Hematopoietic multipotent progenitor cell treated with erythropoietin and hydrocortisone succinate and interleukin-3 and kit ligand, for 4 days (in vitro differentiated cells): Measurements from ENCODE around the gene FAM171A2.
"Not testable (repeated sequence)": the region's sequence is repeated elsewhere in the genome, so short reads cannot be mapped to it uniquely, and the experiment has no call there.

Experiments used
- DNase-seq: peaks from one replicate; pipeline ENCODE4 v3.0.0-alpha.2; 2015

Gene FAM171A2

DNA sequence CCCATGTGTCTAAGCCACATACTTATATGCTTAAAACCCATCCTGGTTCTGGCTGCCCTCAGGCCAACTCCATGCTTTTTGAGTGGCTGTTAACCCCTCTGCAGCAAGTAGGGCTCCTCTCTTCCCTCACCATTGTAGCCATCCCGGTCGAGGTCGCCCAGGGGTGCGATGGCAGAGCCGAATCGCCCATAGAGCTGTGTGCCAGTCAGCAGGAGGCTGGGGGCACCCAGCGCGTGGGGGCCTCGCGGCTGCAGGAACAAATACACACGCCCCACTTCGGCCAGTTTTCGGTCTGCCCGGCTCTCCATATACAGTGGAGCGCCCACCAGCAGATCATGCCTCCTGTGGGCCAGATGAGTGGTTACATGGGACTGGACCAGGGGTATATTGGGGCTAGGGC, 19.7 kb upstream of the FAM171A2 start:
- no peak for DNase-seq

GRCh38 chr17:44382917-44383316, 19.3 kb upstream of the FAM171A2 start:
- no peak for DNase-seq

GRCh38 chr17:44381810-44382305, 18.2 kb upstream of the FAM171A2 start:
- DNase-seq, result no peak

DNA sequence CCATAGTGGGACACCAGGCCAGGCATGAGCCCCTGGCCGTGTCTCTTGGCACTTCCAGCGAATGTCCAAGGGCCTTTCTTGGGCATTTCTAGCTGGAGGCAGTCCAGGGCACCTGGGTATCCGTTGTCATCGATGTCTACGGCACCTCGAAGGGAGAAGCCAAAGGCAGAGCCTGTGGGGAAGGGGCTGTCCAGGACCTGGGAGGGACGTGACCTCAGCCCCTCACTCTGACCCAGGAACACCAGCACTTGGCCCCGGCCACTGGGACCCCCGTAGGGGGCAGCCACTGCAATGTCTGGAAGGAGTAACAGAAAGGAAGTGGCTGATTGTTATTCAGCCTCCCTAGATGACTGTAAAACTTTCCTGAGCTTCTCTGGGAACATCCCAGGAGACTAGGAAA, 17.1 kb upstream of the FAM171A2 start:
- DNase-seq, result no peak

- DNase-seq, result no peak
Observed at GRCh38 chr17:44379887-44380286, 16.2 kb upstream of the FAM171A2 start.

DNA sequence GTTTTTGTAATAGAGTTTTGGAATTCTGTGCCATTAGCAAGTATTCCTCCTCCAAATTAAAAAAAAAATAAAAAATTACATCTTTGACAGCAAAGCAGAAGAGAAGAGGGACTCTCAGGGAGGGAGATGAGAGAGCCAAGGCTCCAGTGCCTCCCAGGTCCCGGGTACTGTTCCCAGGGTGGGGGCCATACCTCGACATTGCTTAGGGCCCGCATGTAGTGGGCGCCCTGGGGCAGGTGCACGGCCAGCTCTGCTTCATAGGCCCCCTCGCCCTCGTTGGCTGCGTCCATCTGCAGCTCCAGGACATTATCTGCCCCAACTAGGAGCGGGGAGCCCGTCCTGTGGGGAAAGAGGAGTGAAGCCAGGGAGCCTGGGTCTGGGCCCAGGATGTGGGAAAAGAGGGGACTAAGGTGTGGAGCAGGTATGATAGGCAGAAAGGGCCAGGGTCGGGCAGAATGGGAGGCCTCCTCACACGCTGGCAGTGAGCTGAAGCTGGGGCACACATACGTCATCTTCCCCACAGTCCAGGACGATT, 14.6 kb upstream of the FAM171A2 start:
- DNase-seq, result no peak

- DNase-seq, result no peak
Observed at GRCh38 chr17:44376779-44377178, 13.1 kb upstream of the FAM171A2 start.

DNA sequence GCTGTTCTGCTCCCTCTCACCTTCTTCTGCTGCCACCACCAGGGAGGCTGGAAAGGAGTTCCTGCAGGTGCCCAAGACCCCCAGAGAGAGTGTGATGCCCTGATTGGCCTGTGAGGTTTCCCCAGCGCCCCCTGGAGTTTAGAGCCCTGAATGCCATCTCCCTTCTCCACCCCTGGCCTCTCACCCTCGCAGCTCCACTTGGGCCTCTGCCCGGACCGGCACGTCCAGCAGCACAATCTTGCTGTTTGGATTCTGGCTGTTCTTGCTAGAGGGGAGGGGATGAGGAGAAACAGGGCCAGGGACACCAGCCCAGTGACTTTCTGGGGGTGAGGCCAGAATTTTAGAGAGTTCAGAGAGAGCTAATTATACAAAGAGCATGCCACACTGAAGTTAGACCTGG, 12.5 kb upstream of the FAM171A2 start:
- peak; percentile 53 for DNase-seq

DNA sequence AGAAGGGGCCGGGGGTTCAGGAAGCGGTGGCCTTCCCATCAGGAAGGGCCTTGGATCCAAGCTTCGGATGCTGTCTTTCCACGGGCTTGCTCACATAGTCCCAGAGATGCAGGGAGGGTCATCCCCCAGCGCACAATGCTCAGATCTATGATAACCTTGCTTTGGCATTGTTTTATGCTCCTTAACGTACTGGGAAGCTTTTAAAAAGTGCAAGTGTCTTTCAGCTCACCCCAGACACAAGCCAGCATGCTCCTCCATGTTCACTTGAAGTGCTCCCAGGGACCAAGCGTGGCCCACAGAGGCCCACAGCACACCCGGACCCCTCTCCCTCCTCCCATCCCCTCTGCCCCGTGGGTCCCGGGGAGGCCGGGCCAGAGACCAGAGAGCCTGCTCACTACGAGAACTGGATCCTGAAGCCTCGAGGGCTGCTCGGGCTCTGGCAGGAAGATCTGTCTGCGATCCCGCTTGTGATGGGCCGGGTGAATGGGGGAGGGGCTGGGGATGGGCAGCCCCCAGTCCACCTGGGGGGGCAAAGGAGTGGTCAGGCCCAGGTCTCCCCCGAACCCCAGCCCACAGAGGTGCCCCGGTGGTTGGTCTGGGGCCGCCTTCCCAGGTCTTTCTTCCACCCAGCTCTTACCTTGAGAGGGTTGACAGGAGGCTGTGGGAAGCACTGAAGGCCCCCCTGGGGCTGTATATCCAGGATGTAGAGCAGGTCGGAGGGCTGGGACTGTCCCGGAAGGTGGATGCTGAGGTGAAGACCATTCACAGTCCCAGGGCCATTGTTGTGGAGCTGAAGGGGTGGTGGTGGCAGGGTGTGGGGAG, 11.8 kb upstream of the FAM171A2 start:
- DNase-seq, result no peak

GRCh38 chr17:44374306-44375195, 10.9 kb upstream of the FAM171A2 start:
- DNase-seq, result no peak

GRCh38 chr17:44372036-44372435, 8.4 kb upstream of the FAM171A2 start:
- no peak for DNase-seq

GRCh38 chr17:44369414-44370023, 5.9 kb upstream of the FAM171A2 start:
- peak; percentile 72 for DNase-seq

DNA sequence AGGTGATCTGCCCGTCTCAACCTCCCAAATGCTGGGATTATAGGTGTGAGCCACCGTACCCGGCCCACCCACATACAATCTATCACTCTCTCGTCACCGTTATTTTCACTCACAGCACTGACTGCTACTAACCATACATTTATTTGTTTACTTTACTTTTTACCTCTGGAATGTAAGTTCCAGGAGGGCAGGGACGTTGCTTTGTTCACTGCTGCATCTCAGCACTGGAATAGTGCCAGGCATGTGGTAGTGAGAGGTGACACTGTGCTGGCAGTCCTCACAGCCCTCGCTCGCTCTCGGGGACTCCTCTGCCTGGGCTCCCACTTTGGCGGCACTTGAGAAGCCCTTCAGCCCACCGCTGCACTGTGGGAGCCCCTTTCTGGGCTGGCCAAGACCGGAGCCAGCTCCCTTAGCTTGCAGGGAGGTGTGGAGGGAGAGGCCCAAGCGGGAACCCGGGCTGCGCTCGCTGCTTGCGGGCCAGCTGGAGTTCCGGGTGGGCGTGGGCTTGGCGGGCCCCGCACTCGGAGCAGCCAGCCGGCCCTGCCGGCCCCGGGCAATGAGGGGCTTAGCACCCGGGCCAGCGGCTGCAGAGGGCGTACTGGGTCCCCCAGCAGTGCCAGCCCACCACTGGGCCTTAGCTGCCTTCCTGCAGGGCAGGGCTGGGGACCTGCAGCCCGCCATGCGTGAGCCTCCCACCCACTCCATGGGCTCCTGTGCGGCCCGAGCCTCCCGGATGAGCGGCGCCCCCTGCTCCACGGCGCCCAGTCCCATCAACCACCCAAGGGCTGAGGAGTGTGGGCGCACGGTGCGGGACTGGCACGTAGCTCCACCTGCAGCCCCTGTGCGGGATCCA, 5.0 kb upstream of the FAM171A2 start:
- DNase-seq, result not testable (repeated sequence)

- peak; percentile 46 for DNase-seq
Observed at GRCh38 chr17:44367231-44367979, 3.8 kb upstream of the FAM171A2 start.

GRCh38 chr17:44365051-44365450, 1.4 kb upstream of the FAM171A2 start:
- DNase-seq, result not testable (repeated sequence)

- DNase-seq, result peak; percentile 50
Observed at GRCh38 chr17:44362949-44363612, 572 bp downstream of the FAM171A2 start.

DNA sequence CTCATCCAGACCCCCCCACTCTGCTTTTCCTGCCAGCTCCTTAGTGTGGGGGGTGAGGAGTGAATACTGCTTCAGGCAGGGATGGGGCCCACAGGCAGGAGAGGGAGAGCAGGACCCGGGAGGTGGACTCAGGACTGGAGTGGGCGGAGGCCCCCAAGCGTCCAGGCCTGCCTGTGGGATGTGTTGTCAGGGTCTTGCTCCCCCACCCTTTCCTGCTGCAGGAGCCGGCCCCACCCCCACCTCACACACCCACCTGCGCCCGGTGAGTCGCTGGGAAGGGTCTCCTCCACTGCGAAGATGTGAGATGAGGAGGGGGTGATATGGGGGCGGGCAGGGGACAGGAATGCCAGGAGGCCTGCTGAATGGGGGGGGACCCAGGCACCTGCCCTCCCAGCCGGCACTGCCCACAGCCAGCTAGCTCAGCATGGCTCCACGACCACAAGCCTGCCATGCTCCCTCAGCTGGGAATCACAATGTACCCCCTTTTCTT, 1.1 kb downstream of the FAM171A2 start:
- no peak for DNase-seq

DNA sequence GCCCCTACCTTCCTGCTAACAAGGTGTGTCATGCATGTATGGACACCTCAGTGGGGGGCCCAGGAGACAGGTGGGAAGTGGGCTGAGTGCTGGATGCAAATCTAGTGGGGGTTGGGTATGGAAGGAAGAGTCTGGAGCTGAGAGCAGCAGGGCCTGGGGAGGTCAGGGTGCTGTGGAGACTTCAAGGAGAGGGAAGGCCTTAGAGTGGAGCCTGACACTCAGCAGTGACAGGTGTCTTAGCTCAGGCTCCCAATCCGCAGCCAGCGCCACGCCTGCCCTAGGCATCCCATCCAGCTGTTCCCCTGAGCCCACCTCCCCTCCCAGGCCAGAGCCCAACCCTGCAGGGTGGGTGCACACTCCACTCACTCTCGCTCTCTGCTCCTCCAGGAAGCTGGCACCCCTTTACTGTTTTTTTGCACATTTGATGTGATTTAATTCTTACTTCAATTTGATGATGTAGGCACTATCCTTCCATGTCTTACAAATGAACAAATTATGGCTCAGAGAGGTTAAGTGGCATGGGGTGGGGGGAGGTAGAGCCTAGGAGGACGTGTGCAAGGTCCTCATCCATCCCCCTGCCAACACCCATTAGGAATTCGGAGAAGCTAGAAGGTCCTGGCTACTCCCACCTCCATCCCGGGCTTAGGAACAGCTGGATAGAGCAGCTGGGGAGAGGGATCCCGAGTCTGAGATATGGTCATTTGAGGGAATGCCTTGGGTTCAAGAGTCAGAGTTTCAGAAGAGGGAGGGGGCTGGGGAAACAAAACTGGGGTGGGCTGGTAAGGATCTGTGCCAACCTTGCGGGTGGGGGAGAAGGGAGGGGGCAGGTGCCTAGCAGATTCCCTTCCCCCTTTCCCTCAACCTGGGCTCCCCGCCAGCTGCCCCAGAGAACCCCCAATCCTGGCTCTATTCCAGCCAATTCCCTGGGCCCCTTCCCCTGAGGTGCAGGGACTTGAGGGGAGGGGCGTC, 2.1 kb downstream of the FAM171A2 start:
- no peak for DNase-seq

DNA sequence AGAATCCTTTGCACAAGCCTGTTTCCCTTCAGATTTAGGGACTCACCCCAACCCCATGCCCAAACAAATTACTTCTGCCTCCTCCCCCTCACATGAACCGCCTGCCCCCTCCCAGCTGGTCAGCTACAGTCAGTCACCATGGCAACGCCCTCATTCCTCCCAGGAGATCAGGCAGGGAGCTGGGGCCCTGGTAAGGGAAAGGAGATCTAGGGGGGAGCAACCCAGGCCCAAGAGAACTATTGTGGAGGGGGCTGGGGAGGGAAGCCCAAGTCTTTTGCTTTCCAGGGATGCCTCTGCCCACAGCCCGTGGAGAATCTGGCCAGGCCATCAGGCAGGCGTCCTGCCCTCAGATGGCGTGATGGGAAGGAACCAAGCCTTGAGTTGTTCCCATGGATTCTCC, 2.8 kb downstream of the FAM171A2 start:
- no peak for DNase-seq
